CD1c-positive myeloid dendritic cell (primary cell): ENCODE measurements around the gene FADS6.

Experiments used
- DNase-seq: peaks from one replicate; pipeline ENCODE4 v3.0.0-alpha.2; 2016; ENCODE audit errors: extremely low spot score

The FADS6 gene

DNA sequence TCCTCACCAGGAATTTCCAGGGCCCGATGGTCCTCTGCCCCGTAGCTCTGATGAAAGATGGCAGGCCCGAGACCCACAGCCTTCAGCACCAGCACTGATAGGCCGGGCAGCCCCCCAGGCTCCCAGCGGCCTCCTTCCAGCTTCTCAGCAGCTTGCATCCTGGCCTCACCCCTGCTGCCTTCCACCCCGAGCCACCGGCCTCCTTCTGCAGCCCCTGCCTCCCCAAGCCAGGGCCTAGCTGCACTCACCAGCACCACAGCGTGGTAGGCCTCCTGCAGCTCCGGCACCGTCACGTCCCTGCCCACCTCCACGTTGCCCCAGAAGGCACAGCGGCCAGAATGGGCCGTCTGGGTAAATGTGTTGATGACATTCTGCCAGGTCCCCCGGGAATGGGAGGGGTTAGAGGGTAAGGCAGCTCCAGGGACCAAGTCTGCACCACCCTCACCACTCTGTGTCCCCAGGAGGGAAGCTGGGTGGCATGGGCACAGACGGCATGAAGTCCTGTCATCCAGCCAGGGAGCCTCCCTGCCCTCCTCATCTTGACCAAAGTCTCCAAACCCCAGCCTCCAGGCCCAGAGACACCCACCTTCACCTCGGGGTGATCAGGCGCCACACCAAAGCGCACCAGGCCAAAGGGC lies 27.1 kb downstream of the FADS6 start:
- no peak for DNase-seq

DNA sequence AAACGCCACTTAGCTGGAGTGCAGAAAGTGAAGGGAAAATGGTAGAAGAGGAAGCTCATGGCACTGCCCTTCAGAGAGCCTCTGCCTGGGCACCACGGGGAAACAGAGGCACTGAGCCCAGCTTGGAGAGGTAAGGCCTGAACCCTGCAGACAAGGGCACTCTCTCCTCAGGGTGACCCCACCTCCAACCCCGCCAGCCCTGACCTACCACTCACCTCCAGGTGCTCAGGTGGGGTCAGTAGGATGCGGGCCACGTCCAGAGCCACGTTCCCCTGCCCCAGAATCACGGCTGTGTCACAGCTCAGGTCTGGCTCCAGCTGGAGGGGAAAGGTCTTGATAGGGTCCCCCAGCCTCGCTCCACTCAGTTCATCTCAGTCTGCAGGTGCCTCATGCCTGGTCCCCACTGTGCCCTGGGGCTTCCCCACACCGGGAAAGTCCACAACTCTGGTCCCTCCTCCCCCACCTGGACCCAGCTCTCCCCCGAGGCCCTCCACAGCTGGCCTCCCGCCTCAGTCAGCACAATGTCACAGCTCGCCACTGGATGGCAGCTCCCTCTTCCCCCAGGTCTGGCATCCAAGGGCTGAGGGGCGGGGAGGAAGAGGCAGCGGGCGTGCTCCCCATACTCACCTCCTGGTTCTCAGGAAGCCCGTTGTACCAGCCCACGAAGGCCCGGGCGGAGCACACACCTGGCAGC lies 27.8 kb downstream of the FADS6 start:
- no peak for DNase-seq

DNA sequence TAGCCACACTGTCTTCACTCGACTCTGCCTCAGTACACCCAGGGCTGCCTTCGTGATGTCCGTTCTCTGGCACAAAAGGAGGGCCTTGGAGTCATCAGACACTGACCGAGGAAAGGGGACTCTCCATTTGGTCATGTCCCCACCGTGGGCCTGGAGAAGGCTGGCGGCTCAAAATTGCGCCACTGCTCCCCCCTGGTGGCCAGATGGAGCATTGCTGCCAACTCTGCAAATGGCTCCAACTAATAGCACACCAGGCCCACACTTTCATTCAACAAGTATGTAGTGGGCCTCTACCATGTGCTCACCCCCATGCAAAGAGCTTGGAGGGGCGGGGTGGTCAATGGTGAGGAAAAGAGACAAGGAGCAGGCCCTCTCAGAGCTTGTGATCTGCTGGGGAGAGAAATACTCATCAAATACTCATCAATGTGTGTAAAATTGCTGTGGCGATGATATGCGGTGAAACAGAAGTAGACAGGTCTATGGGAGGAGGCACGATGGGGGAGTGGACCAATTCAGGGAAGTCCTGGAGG lies 28.5 kb downstream of the FADS6 start:
- peak; percentile 84 for DNase-seq

DNA sequence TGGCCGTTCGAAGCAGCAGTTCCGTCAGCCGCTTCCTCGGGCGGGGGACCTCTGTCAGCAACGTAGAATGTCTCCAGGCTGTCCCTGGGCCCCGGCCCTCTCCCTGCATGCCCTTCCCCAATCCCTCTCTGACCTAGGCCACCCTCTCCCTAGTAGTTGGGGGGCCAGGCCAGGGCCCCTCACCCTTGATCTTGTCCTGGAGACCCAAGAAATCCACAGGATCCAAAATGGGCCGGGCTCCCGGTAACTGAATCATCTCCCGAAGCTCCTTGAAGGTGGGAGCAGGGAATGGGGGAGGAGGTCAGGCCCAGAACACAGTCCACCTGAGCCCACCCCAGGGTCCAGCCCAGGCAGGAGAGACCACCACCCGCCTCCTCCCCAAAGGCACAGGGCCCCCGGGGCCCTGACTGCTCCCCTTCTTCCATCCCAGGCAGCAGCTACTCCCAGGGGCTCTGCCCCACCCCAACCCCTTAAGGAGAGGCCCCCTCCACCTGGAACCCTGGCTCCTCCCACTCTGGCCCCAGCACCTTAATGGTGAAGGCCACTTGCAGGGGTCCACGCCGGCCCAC lies 29.1 kb downstream of the FADS6 start:
- no peak for DNase-seq

DNA sequence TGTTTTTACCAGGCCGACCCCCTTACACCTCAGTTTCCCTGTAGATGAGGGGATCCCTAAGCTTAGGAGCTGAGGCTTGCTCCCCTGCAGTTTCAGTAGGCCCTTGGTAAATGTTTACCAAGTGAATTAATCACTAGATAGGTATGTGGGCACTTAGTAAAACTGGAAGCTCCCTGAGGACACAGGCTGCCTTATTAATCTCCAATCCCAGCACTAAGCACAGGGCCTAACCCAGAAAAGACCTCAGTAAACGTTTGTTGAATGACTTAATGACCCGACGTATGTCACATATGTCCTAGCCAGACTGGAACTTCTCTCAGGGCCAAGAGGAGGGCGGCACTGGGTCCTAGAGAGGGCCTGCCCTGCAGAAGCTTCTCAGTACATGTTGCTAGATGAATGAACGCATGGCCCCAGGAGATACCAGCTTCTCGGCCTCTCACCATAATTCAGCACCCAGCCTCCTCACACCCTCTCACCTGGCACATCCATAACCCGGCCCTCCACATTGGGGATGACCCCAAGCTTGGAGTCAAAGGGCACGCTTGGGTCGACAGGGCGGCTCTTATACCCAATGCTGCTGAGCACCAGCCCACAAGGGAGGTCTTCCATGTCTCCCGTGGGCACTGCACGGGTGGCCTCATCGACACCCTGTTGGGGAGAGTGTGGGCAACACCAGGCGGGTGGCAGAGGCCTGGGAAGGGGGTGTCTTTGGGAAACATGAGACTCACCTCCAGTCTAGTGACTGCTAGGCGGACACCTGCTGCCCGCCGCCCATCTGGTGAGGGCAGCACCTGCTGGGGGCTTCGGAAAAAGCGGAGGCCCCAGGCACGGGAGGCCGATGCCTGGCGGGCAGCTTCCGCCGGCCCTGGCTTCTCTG lies 29.8 kb downstream of the FADS6 start:
- DNase-seq = no peak

DNA sequence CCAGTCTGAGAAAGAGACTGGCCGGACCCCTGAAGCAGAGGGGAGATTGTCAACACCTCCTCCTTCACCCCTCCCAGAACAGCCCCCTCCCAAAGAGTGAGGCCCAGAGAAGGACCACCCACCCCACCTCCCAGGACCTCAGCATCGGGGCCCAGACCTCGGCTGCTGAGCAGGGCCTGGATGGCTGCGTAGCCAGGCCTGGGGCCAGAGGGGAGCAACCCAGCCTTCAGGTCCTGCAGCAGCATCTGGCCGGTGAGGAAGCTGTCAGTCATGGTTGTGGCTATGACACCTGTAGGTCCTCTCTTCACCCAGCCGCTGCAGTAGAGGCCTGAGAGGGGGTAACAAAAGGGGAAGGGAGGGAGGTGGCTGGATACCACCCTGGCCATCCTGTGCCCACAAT lies 30.5 kb downstream of the FADS6 start:
- DNase-seq = no peak

DNA sequence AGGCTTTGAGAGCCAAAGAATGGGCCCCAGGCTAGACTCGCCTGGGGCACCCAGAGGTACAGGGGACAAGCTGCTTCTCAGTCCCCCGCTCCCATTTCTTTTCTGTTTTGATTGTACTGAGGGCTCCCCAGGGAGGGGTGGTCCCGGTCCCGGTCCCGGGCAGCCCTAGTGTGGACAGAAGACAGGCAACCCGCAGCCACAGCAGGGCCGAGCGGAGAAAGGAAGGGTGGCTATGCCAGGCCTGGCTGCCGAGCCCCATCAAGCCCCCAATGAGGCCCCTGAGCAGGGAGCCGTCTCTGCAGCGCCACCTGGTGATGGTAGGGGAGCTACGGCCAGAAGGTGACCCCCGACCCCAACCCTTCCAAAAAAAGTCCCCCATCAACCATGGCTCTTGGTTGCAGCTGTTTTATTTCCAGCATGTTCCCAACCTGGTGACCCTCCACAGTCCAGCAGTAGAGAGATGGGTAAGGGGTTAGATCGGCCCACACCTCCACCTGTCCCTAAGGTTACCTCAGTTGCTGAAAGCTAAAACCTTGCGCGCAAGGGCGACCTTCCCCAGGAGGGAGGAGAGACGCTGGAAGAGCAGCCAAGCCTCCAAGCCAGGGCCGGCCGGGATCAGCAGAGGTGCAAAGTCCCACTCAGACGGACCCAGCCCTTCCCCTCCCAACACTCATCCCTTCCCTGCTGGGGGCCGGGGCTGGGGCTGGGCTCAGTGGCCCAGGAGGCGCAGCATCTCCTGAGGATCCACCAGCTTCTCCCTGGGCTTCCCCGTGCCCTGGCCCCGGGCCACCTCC lies 31.1 kb downstream of the FADS6 start:
- peak; percentile 62 for DNase-seq

DNA sequence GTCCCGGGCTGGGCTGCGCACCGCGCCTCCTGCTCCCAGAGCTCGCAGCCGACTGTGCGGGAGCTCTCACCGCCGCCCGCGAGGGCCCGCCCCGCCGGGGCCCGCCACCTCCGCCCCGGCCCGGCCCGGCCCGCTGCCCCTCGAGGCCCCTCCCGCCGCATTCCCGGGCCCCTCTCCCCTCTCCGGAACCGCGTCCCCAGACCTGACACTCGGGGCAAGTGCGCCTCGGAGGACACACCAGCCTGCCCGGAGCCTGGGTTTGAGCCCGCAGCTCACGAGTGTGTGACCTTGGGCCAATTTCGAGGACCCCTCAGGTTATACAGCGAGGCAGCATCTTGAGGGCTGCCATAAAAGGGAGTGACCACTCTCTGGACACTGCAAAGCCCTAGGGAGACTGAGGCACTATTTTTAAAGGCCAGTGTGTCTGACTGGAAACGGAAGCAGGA lies 31.7 kb downstream of the FADS6 start:
- DNase-seq = no peak

DNA sequence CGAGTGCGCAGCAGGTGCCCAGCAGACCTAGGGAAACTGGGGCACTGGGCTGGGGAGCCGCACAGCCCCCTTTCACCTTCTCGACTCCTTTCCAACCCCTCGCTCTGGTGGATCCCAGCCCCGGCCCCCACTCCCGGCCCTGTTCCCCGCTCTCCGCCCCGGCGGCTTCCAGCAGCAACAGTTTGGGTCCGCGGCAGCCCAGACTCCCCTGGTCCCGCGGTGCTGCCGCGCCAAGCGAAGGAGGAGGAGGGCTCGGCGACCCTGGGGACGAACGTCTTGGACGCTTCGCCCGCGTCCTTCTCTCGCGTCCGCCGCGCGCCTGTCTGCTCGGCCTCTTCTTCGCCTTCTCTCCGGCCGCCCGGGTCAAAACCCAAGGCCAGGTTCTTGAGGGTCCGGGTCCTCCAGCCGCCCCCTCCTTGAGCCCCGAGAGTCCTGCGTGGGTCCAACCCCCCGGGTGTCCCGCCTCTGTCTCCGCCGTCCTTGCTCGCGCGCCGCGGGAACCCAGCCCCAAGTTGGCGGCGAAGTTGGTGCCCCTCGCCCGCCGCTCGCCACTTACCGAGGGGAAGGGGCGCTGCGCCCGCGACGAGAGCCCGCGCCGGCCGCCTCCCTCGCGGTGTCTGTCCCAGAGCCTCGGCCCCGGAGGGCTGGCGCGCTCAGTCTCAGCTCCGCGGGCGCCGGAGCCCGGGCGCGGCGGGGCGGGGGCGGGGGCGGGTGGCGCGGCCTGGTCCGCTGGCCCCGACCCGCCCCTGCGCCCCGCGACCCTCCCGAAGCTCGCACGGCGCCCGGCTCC lies 32.4 kb downstream of the FADS6 start:
- DNase-seq = no peak

DNA sequence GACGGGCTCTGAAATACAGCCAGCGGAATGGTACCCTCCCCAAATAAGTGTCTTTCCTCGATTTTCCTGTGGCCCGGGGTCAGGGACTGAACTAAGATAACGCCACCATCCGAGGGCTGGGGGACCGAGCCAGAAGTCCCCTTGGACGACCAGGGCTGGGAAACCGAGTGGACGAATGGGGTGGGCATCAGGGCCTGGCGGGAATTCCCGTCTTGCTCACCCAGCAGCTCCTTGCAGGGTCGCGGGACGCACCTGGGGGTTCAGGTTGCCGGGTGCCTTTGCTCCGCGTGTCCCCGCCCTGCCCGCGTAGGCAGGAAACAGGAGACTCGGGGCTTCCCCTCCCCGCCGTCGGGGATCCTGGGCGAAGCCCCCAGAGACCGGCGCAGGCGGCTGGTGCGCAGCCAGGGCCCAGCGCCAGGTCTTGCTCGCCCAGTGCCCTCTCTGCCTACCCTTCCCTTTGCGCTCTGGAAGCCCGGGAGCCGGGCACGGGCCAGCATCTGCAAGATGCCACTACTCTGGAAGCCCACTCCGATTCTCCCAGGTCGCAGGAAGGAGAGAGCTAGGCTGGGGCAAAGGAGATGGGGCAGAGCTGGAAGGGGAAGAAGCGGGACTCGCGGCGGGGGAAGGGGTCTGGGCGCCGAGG lies 33.1 kb downstream of the FADS6 start:
- no peak for DNase-seq

DNA sequence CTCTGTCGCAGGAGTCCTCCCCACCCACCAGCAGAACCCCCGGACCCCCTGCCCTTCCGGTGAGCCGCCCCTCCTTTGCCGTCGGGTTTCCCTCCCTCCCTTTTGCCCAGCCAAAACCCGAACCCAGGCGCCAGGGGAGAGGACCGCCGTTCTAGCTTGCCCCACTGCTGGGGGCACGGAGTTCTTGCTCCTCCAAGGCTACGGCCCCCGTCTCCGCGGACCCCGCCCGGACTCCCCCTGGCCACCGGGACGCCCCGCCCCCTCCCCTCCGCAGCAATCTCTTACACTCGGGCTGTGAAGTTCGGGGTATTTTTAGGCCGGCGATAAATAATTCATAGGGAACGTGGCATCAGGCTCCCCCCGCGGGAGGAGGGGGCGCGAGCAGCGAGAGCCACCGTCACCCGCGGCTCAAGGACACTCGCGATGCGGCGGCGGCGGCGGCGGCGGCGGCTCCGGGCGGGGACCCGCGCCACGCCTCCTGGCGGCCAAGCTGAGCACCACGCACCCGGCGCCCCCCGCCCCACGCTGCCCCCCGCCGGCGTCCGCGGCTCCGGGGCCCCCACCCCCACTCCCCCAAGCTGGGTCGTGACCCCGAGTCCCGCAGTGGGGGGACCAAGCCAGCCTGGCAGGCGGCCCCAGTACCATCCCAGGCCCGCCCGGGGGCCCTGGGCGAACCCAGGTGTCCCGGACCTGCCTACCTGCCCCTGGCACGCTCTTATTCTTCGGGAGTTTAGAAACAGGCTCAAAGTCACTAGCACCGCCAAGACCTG lies 33.8 kb downstream of the FADS6 start, which contains the start of gene GRIN2C:
Gene GRIN2C, minus strand, starts transcription at position 427 of the 770 bp plus-strand sequence. CDS start 4,793 bp downstream, outside the sequence.
- no peak for DNase-seq

DNA sequence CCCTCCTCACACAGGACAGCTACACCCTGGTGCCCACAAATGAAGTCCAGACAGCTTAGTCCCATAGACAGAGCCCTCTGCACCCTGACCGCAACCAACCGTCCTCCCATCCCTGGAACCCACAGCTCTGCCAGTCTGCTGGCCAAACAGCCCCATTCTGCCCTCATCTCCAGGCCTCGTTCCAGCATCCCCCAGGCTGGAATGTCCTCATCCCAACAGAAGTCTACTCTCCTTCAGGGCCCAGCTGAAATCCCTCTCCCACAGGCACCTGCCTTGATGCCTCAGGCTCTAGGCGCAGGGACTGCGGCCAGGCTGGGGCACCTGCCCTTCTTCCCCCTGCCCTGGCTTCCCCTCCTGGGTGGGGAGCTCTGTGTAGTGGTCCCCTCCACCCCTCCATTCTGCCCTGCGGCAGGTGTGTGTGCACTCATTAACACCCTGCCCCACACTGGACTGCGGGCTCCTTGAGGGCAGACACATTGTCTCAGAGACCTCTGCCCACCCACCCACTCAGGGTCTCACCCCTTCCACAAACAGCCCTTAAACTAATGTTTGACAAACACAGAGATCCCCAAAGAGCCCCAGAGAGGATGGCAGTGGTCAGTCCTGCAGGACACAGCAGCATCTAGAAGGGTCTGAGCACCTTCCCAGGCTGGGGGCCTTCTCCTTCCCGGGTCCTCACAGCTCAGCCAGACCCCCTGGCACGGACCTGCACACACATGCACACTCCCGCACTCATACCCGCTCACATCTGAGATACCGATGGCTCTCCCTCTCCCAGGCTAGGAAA lies 34.6 kb downstream of the FADS6 start:
- no peak for DNase-seq

DNA sequence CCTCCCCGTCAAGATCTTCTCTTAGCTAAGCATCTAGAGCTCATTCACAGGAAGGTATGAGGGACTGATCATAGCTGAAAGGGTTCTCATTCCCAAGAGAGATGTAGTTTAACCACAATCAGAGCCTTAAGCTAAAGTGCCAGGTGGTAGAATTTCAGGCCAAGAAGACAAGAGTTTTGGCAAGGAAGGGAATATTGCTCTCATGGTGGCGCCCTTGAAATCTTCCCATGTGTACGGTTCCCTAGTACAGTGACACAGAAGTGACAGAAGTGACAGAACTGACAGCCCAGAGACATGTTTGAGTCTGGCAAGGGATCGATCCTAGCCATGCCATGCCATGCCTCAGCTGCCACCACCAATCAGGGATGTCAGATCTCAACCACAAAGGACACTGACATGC lies 36.2 kb downstream of the FADS6 start:
- no peak for DNase-seq

DNA sequence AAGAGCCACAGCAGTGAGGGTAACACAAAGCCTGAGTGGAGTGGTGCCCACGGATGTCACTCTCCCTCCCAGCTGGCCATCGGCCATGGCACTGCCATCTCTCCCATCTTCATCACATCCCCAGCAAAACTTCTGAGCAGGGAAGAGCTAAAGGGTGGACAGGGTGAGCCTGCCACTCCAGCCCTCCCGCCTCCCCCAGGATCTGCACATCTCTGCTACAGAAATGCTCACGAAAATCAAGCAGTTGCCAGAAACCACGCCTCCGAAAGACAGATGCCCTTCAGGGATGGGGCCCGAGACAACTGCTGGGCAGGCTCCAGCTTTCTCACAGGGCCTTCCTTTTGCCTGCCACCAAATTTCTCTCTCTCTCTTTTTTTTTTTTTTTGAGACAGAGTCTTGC lies 37.3 kb downstream of the FADS6 start:
- no peak for DNase-seq

DNA sequence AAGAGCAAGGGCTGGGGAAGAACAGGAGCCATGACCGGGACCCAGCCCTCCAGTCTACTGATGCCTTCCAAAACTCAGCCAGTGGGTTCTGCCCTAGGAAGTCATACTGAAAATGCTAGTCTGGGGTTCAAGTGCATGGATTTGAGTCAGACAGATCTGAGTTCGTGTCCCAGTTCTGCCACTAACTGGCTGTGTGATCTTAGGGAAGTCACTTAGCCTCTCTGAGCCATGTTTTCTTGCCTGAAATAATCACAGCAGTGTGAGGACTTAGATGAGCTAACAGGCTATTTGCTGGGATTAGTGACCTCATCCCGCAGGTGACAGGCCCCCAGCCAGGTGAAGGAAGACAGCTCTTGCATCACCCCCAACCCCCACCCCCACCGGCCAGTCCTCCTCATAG lies 38.1 kb downstream of the FADS6 start:
- no peak for DNase-seq

DNA sequence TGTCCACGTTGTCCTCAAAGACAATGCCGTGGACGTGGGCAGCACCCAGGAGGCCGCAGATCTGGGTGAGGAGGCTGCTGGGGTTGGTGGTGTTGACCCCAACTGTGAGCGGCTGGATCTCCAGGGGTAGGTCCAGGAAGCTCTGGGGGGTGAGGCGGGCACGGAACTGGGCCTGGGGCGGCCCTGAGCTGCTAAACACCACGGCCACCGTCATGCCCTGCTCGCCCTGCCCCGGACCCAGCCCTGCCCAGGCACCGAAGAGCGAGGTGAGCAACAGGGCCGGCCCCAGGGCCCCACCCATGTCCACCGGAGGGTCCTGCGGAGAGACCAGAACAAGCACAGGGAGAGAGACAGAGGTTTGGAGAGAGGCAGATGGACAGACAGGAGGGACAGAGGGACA lies 38.6 kb downstream of the FADS6 start:
- DNase-seq = no peak

DNA sequence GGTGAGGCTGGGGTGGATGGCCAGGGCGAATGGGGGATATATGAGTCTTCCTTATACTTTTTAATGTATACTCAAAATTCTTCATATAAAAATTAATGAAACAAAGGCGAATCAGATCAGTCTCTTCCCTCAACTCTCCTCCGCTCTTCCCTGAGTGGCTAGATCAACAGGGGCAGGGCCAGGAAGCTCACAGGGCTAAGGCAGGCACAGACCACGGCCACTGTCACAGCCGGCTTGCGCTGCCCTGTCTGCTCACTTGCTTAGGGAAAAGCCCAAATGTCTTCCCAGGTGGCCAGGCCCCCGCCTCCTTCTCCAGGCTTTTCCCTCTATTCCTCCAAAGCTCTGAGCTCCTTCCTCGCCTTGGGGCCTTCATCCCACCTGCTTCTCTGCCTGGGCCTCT lies 39.8 kb downstream of the FADS6 start:
- no peak for DNase-seq

DNA sequence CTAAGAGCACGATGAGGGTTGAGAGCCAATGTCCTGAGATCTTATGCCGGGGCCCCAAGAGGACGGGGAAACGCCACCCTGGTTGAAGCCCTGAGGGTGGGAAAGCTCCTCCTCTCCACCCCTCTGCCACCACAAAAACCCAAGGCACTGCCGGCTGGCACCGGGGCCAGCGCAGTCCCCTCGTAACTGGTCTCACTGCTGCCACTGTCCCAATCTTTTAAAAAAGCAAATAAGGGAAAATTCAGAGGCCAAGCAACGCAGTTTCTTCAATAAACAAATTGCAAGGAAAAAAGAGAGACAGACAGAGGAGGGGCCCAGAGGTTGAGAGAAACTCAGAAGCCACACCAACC lies 40.4 kb downstream of the FADS6 start:
- DNase-seq = no peak
